ENCODE data around the gene PCGF2.

PCGF2 gene

DNA sequence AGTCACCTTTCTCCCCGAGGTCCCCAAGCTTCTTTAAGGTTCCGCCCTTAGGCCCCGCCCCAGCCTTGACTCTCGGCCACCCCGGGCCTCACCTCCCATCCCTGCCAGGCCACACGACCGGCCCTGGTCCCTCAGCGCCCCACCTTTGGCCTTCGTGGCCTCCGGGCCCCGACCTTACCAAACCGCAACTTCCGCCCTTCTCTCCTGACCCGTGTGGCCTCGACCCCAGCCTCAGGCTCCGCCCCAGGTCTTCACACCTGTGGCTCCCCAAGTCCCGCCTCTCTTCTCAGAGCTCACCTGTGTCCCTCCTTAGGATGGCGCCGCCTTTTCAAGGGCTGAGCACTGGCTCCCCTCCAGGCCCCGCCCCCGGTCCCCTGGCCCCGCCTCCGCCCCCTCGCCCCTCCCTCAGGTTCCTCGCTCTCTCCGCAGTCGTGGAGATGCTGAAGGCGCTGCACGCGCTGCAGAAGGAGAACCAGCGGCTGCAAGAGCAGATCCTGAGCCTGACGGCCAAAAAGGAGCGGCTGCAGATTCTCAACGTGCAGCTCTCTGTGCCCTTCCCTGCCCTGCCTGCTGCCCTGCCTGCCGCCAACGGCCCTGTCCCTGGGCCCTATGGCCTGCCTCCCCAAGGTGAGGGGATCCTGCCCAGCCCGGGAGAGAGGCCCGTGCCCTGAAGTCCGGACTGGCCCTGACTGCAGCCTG is 28.0 kb downstream of the PCGF2 start:
- DNase-seq (ENCODE audit: low read depth in 2 of 2, low spot score in 1 of 2): no peak

DNA sequence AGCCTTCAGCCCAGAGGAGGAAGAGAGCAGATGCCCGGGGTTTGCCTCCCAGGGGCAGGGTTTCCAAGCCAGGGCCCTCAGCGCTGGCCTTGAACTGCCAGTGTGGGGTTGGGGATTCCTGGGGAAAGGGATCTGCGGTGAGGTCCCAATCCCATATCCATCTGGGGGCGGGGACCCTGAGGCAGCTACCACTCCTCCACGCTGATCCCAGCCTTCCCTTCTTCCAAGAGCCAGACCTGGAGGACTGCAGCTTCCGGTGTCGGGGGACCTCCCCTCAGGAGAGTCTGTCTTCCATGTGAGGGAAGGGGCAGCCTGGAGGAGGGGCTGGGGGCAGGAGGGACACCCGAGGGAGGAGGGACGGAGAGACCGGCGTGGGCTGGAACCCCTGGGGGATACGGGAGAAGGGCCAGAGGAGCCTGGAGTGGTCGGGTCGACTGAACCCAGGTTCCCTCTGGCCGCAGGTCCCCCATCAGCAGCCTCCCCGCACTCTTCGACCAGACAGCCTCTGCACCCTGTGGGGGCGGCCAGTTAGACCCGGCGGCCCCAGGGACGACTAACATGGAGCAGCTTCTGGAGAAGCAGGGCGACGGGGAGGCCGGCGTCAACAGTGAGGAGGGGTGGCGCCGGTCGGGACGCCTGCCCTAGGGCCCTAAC is 28.7 kb downstream of the PCGF2 start:
- DNase-seq (ENCODE audit: low read depth in 2 of 2, low spot score in 1 of 2): no peak

DNA sequence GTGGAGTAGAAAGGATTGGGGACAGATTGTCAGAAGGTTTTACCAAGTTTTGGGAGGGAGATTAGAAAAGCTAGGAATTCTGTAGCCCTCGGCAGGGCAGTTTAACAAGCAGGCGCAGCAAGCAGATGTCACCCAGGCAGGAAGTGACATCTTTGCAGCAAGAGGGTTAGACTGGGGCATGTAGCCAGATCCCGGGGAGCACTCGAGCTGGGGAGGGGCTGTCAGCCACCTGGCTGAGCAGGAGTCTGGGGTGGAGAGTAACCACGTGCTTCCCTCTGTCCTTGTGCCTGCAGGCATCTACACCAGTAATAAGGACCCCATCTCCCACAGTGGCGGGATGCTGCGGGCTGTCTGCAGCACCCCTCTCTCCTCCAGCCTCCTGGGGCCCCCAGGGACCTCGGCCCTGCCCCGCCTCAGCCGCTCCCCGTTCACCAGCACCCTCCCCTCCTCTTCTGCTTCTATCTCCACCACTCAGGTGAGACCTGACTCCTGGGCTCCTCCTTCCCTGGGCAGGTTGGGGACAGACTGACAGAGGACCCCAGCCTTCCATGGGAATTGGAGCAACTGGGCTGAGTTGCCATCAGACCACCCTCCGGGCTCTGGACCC is 30.9 kb downstream of the PCGF2 start:
- DNase-seq (ENCODE audit: low read depth in 2 of 2, low spot score in 1 of 2): no peak

- DNase-seq (ENCODE audit: low read depth in 2 of 2, low spot score in 1 of 2): no peak
Measured at GRCh38 chr17:38716368-38717005, 31.6 kb downstream of the PCGF2 start.

DNA sequence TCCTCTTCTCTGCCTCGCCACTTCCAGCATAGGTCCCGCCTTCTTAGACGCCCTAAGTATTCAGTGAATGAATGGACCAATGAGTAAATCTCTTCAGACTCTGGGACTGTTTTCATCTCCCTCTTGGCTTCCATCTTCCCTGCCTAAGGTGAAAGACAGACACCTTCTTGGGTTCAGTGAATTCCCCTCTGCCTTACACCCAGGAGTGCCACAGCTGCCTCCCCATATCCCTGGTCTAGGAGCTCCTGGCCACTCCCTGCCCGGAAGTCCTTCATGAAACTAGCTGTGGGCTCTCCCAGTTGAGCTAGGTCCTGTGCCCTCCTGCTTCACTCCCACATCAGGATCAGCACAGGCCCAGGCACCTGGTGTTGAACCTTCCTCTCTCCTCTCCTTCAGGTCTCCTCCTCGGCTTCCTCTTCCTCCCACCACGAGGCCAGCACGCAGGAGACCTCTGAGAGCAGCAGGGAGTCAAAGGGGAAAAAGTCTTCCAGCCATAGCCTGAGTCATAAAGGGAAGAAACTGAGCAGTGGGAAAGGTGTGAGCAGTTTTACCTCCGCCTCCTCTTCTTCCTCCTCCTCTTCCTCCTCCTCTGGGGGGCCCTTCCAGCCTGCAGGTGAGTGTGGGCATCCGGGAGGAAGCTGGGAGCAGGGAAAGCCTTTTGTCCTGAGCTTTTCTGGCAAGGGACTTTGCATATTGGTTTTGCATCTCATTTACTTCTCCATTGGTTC is 32.8 kb downstream of the PCGF2 start:
- DNase-seq (ENCODE audit: low read depth in 2 of 2, low spot score in 1 of 2): no peak

DNA sequence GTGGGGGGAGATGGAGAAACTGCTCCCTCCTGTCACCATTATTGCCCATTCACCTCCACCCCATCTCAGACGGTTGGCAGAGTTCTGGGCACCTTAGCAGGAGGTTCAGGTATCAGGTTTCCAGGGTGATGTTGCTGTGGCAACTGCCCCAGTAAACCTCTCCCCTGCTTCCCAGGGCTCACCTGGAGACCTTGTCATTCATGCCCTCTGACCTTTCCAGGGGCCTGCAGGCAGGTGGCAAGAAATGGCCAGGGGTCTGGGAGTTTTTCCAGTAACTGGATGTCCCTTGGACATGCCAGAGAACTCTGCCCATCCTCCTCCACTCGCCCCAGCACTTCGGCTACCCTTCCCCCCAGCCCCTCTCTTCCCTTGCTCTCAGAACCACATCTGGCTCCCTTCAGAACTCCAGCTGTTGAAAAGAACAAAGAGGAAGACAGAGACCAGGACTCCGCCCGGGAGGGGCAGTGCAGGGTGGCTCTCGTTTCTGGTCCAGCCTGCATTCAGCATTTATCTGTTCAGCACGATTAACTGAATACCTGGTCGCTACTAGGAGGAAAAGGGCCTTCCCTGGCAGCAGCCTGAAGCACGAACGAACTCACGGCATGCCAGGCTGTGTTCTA is 34.6 kb downstream of the PCGF2 start:
- no peak for DNase-seq (ENCODE audit: low read depth in 2 of 2, low spot score in 1 of 2)

- no peak for DNase-seq (ENCODE audit: low read depth in 2 of 2, low spot score in 1 of 2)
Measured at GRCh38 chr17:38712593-38712992, 35.5 kb downstream of the PCGF2 start.

GRCh38 chr17:38711792-38712571 is 36.2 kb downstream of the PCGF2 start:
- DNase-seq (ENCODE audit: low read depth in 2 of 2, low spot score in 1 of 2): no peak

DNA sequence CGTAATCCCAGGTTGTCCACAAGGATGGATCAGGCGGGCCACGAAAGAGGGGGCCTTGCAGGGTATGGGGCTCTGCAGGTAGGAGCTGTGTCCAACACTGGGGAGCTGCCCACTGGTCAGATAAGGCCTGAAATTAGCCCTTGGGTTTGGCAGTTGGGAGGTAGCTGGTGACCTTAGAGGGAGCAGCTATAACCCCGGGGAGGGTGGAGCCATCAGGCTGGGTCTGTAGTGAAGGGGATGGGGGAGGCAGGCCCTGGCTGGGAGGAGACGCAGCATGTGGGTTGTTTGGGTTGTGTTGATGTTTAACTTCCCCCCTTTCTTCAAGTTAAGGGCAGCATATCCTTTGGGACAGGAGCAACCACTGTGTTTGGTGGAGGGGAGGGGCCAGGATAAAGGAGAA is 37.2 kb downstream of the PCGF2 start:
- DNase-seq (ENCODE audit: low read depth in 2 of 2, low spot score in 1 of 2): no peak

GRCh38 chr17:38710604-38710962 is 37.6 kb downstream of the PCGF2 start:
- DNase-seq (ENCODE audit: low read depth in 2 of 2, low spot score in 1 of 2): no peak

- no peak for DNase-seq (ENCODE audit: low read depth in 2 of 2, low spot score in 1 of 2)
Measured at GRCh38 chr17:38709864-38710603, 38.1 kb downstream of the PCGF2 start.

- no peak for DNase-seq (ENCODE audit: low read depth in 2 of 2, low spot score in 1 of 2)
Measured at GRCh38 chr17:38709104-38709820, 38.9 kb downstream of the PCGF2 start.

GRCh38 chr17:38707678-38708351 is 40.3 kb downstream of the PCGF2 start:
- DNase-seq (ENCODE audit: low read depth in 2 of 2, low spot score in 1 of 2): no peak

- DNase-seq (ENCODE audit: low read depth in 2 of 2, low spot score in 1 of 2): no peak
Measured at GRCh38 chr17:38706505-38707216, 41.5 kb downstream of the PCGF2 start.

GRCh38 chr17:38705803-38706504 is 42.2 kb downstream of the PCGF2 start:
- DNase-seq (ENCODE audit: low read depth in 2 of 2, low spot score in 1 of 2): no peak

GRCh38 chr17:38705523-38705802 is 42.7 kb downstream of the PCGF2 start:
- no peak for DNase-seq (ENCODE audit: low read depth in 2 of 2, low spot score in 1 of 2)

Measured in stimulated activated CD8-positive, alpha-beta memory T cell treated with anti-CD3 and anti-CD28 coated beads, Interleukin-4, amount 100 ng/mL, for 1 hour (primary cell).